HG02588 (cell line): ENCODE data around the gene SAV1.
A peak's percentile ranks its signal among the peaks of the same experiment; 100 is the strongest.
"Not testable (repeated sequence)": the region's sequence is repeated elsewhere in the genome, so short reads cannot be mapped to it uniquely, and the experiment has no call there.

Source experiments
- ATAC-seq: cut with Tn5 transposase; IDR thresholded peaks from one replicate; pipeline ENCODE4 v1.9.1; 2021; ENCODE audit warnings: mild to moderate bottlenecking, moderate library complexity; ENCODE audit not compliant: unreplicated experiment

The SAV1 gene

DNA sequence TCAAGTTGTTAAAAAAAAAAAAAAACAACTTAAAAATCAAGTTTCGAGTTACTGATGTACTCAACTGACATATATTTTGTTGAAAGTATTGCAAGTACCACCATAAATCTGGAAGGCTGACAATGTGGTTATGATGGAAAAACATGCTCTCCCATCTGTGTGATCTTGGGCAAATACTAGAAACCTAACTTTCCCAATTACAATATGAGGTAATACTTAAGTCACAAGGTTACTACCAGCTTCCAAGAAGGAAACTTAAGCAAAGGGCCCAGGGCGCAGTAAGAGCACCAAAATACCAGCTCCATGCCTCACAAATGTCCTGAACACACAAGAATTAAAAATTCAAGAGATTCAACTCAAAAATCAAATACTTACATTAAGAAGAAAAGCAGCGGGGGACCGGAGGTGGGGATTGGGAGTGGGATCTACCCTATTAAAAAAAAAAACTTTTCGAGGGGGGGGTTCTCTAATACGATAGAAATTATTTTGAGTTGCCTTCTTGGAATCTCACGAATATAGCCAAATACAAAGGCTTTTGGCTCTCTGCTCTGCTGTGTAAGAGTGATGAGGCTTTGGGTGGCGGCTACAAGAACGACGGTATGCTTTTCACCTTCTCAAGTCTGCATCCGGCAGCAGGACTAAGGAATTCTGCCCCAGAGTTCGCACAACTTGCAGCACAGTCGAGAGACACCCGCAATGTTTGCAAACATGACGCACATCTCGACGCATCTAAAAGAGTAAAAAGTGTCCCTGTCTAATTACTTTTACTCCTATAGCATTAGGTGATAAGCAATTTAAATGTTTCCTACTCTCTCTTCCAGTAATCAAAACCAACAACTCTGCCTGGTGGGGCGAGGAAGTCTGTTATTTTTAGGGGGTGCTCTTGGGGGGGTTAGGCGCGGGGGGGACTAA is 1.1 kb downstream of the SAV1 start:
- no peak for ATAC-seq

DNA sequence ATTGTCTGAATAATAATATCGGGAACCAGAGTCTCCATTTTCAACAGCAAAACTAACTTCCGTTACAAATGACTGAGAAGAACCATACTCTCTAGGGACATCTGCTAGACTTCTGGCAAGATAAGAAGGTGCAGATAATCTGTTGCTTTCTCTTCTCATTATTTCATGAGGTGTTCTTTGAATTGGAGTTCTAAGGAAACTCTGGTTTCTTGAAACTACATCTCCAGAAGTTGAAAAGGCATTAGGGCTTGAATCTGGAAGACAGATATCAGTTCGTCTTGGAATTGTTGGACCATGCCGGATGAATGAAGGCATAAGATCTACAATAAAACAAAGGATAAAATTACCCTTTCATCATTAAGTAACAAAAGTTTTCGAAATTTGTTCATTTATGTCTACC is 2.8 kb downstream of the SAV1 start:
- not testable (repeated sequence) for ATAC-seq

DNA sequence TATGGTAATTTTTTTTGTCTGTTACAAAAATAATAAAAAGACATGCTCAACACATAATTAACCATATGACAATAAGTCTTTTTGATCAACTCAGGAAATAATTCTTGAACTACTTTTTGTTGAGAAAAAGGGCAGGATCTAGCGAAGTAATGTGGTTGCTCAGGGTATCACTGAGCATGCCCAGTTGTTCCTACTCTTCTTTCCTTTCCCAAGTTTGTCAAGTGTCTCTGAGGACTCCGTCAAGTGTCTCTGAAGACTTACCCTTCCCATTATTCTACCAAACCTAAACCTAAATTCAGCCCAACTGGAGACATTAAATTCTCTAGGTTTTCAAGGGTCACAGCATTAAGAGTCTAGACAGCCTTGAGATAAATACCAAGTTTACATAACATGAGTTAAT is 3.5 kb downstream of the SAV1 start:
- ATAC-seq, result not testable (repeated sequence)

DNA sequence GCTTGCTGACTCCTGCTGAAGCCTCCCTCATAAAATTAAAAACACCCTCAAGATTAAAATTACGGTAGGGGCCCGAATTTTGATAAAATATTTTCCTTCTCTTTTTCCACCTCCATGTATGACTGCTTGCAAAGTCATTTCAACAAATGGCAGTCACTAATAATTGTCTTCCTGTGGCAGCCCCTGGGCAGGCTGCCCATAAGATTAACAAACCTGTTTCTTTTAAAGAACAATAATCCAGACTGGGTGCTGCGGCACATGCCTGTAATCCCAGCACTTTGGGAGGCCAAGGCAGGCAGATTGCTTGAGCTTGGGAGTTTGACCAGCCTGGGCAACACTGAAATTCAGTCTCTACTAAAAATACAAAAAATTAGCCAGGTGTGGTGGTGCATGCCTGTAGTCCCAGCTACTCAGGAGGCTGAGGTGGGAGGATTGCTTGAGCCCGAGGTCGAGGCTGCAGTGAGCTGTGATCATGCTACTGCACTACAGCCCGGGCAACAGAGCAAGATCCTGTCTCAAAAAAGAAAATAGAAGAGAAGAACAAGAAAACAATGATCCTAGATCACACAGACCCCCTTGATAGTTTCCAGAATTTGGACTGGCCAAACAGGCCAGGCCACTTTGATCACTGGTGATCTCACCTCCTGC is 8.7 kb downstream of the SAV1 start:
- ATAC-seq, result no peak

DNA sequence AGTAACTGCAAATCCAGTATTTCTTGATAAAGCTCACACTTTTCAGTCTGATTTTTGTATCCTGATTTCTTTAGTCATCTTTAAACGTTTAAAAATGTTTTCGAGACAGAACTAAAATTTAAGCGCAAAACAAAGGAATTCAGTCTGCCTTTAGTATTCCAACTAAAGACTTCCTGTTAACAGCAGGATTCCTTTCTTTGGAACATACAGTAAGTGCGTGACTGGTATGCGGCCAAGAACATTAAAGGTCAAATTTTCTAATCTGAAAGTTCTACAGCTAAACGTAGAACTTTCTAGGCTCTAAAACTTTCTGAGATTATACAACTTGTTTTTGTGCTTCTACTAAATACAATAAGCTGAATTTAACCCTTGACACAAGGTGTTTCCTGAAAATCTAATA is 9.9 kb downstream of the SAV1 start:
- no peak for ATAC-seq

DNA sequence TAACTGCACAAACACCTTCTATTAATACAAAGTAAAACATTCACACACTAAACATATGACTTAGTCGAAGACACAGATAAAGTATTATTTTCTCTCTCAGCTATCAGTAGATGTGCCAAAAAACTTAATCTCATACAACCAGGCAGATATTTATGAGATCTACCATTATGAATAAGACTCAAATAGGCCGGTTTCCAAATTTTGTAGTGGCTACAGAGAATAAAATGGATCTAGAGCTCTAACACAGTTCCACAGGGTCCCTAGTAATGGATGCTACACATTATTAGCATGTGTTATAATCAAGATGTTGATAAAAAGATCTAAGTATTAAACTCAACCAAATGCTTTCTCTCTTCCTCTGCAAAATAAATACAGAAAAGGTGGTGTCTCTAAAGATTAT is 10.4 kb downstream of the SAV1 start:
- no peak for ATAC-seq

DNA sequence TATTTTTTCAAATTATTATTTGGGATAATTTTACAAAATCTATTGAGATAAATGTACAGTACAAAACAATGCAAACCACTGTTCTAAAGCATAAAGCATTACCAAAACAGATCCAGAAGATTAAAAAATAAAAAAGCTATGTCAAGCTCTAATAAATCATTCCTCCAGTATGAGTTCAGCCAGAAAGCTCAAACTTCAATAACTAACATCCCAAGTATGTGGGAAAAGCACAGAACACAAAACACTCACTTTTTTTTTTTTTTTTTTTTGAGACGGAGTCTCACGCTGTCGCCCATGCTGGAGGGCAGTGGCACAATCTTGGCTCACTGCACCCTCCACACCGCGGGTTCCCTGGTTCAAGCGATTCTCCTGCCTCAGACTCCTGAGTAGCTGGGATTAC is 11.3 kb downstream of the SAV1 start:
- no peak for ATAC-seq

DNA sequence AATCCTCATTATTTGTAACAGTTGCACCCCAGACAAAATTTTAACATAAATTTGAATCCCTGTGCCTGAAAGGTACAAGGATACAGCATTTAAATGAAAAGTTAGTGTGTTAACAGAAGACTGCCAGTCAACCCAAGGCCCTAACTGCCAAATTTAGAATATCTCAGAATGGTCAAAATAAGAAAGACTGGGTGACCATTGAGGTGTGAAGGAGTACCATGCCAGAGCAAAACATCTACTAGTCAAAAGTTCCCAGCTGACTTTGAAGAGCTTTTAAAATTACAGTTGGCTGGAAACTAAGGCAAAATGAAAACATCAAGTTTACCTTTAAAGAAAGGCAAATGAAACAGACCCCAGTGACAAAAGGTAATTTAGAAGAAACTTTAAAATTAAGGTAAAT is 18.4 kb downstream of the SAV1 start:
- no peak for ATAC-seq

DNA sequence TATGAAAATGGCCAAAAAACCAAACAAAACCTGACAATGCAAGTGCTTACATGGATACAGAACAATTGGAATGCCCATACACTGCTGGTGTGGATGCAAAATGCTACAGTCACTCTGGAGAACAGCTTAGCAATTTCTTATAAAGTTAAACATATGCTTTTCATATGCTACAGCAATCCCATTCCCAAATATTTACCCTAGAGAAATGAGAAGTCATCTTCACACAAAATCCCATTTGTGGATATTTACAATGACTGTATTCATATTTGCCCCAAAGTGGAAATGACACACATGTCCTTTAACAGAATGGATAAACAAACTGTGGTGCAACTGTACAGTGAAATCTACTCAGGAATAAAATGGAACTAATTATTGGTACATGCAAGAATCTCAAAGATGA is 20.4 kb downstream of the SAV1 start:
- ATAC-seq, result peak; percentile 14

DNA sequence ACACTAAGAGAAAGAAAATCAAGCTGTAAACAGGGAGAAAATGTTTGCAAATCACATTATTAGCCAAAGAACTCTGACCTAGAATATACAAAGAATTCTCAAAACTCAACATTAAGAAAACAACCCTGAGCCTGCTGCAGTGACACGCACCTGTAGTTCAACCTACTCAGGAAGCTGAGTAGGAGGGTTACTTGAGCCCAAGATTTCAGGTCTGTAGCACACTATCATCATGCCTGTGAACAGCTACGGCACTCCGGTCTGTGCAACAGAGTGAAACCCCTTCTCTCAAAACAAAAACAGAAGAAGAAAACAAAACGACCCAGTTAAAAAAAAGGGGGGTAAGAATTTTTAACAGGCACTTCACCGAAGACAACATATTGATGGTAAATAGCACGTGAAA is 20.8 kb downstream of the SAV1 start:
- ATAC-seq, result peak; percentile 87

DNA sequence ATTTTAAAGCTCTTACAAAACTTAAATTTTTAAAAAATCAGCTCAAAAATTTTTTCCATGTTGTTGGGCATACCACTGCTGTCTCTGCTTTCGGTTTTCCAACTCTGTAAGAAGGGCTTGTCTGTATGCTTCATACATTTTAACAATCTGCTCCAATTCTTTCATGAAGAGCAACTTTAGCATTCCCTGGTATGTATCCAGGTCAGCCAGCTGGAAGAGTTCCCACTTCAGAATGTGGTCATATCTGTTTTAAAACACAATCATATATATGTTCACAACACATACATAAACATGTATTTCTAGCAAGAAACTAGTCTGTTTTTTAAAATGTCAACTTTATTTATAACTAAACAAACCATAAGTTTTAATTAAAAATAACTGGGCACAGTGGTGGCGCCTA is 33.0 kb downstream of the SAV1 start:
- no peak for ATAC-seq

DNA sequence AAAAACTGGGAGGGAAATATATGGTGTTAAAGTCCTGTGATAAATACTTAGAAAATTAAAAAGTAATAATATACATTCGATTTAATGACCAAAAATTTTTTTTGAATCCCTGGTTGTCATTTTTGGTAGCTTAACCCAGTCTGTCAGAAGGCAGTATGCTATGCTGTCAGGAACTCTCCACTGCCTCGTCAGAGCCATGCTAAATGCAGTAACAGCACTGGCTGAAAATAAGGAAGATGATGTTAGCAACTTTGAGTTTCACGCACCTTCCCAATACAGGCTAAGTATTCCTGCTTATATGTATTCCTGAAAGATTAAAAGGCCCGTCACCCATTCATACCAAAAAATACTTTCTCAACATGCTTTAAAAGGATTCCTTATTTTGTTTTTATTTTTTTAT is 34.2 kb downstream of the SAV1 start:
- no peak for ATAC-seq

DNA sequence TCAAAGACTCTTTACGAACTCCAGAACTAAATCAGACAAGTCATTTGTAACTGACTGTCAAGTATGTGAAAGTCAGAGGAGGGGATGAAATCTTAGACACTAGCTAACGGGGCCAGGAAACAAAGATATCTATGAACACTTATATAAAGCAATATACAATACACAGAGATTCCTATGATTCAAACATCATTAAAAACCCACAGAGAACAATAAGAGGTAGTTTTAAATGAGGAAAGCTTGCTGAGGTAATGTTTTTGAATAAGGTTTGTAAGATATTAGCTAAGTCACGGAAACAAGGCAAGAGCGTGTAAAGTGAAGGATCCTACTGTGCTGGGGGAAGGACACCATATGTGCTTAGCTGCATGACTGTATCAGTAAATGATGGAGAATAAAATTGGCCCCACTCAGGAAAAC is 36.7 kb downstream of the SAV1 start:
- ATAC-seq, result no peak

DNA sequence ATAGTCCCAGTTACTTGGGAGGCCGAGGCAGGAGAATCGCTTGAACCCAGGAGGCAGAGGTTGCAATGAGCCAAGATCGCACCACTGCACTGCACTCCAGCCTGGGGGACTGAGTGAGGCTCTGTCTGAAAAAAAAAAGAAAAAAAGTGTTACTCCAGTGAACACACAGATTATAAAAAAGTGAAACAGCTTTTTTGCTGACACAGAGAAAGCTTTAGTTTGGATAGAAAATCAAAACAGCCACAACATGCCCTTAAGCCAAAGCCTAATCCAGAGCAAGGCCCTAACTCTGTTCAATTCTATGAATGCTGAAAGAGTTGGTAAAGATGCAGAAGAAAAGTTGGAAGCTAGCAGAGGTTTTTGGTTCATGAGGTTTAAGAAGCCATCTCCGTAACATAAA is 43.2 kb downstream of the SAV1 start:
- ATAC-seq, result not testable (repeated sequence)

DNA sequence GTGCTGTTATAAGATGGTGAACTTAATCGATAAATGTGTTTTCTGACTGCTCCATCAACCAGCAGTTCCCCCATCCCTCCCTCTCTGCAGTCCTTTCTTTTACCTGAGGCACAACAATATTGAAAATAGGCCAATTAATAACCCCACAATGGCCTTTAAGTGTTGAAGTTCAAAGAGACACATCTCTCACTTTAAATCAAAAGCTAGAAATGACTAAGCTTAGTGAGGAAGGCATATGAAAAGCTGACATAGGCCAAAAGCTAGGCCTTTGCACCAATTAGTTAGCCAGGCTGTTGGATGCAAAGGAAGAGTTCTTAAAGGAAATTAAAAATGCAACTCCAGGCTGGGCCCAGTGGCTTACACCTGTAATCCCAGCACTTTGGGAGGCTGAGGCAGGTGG is 43.7 kb downstream of the SAV1 start:
- no peak for ATAC-seq

DNA sequence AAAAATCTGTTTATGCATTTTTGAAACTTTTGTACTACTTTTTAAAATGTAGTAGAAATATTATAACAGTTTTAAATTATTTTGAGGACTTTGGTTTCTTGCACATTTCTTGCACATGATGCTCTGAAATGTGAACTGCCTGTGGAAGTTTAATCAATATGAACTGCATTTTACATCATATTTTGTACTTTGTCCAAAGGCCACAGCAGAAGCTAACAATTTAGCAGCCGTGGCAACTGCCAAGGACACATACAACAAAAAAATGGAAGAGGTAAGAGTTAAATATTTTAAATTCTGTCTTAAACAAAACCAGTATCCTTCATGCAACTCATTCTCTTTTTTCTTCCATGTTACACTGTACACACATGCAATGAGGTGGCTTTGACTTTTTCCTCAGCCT is 45.1 kb downstream of the SAV1 start:
- no peak for ATAC-seq

DNA sequence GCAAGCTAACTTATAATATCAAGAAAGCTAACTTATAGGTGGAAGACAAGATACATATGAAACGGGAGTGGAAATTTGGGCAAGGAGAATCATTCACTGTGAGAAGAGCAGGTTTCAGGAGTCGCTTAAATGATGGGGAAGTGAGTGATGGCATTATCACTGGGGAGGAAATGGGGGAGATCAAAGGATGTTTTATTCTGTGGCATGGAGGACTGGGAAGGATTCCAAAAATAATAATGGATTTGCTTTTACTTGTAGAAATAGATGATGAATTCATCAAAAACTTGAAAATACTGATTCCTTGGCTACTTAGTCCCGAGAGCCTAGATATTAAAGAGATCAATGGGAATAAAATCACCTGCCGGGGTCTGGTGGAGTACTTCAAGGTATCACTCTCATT is 47.8 kb downstream of the SAV1 start:
- no peak for ATAC-seq

DNA sequence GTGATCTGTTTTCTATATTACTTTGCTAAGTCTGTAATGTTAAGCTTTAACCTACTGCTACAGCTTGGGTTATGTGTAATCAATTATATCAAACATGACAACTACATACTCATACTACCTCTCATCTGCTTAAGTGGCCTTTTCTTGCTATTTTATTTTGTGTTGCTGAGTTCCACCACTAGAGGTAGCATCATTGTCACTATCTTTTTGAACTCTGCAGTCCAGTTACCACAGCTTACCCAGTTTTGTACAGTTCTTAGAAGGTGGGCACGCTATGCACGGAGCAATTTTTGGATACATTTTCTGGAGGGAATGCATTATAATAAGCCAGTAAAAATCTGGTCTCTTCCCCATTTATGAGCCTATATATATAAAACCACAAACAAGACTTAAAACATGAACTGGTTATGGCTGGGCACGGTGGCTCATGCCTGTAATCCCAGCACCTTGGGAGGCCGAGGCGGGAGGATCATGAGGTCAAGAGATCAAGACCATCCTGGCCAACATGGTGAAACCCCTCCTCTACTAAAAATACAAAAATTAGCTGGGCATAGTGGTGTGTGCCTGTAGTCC is 48.5 kb downstream of the SAV1 start:
- no peak for ATAC-seq

DNA sequence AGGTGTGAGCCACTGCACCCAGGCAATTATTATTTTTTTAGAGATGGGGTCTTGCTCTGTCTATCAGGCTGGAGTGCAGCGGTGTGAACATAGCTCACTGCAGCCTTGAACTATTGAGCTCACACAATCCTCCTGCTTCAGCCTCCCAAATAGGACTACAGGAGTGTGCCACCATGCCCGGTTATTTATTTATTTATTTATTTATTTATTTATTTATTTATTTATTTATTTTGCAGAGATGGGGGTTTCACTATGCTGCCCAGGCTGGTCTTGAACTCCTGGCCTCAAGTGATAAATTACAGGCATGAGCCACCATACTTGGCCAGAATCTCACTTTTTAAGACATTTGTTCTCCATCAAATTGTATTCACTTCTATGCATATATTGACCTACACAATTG is 51.8 kb downstream of the SAV1 start:
- no peak for ATAC-seq

DNA sequence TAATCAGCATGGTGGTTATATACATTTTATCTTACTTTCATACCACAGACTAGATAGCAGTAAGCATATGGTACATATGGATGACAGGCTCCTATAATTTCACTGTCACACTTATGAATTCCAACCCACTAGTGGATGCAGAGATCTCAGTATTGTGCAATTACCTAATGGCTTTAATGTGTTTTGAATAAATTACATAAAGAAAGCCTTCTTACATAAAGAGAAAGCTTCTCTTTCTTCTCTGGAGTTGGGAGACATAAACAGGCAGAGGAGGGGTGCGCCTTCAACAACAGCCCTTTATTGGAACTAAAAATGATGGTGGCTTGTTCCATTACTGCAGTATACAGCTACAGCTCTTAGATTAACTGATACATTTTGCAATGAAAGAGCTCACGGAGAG is 52.6 kb downstream of the SAV1 start:
- no peak for ATAC-seq

DNA sequence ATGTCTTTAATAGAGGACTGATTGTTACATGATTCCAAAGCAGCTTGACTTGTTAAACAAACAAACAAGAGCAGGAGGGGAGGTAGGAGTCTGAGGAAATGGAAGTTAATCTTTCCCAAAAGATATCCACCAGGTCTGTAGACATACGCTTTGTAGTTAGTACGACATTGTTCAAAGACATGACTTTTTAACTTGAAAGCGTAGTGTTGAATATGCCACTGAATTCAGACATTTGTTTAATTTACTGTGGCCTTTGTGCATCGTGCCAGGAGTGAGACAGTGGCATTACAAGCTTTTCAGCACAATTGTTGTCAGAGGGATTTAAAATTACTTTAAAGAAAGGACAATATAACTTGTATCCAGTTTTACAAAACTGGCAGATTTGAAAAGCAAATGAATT is 53.0 kb downstream of the SAV1 start:
- no peak for ATAC-seq

DNA sequence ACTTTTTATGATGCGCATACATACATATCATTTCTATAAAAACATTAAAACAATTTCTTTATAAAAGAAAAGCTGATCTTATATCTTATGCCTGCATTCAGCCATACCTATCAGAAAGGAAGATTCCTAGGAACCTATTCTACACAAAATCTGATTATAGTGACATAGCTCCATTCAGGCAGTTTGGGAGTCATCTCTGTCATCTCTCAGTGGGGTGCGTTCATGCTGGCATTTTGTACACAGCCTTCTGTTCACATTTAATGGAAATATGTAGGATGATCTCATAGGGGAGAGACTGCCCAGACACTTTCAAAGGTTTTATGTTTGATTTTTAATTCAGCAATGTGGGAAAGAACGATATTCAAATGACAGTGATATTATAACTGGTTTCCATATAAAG is 55.3 kb downstream of the SAV1 start:
- ATAC-seq, result no peak
